ENCODE measurements around the gene PPP6R3. TPM values are rescaled to one million over a fixed set of nuclear protein-coding genes. Genes with fewer than 3 reads are reported as not detected.

PPP6R3 gene
- total RNA-seq, 4 donors from 2014 or later = 238 to 334 (median 268) TPM

DNA sequence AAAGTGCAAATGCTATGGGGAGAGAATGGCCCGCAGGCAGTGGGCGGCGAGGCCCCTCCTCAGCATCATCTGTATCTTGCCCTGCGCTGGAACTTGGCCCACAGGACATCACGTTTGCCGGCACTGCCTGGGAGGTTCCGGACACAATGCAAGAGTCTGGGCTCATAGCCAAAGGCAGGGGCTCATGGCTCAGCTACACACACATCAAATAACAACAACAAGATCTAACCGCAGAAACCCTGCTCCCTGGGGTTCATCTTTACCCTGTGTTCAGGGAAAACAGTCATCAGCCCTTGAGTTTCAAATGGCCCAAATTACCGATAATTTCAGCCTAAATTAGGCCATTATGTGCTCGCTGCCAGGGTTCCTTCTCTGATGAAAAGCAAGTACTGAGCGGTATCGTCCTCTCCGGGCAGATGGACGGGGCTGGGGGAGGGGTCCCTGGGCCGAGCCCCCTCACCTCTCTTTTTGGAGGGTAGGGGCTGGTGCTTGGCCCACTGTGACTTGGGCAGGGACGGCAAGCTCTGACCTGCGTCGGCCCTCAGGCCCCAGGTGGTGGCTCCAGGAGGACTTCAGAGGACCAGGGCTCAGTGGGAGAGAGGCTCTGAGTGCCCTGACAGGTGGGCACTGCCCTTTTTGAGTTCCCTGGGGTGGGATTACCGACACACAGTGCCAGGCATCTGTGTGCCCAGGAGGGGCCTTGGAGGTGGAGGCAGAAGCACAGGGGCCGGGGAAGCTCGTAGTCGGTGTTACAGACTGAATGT is 198.8 kb downstream of the PPP6R3 start:
- no peaks in the 10 kb centered on the region for H3K9me3 ChIP-seq
- DNase-seq = peak; percentile 76 to 89
- WGBS, 2 donors = 32 to 39% methylated on average over 12 to 20 of the region's 22 CpGs
- H3K4me3 ChIP-seq (replicated peaks in 1 of 3) = no peak overlapping the region
- no peaks in the 10 kb centered on the region for H3K36me3 ChIP-seq
- TF ChIP-seq, protein P1, sequence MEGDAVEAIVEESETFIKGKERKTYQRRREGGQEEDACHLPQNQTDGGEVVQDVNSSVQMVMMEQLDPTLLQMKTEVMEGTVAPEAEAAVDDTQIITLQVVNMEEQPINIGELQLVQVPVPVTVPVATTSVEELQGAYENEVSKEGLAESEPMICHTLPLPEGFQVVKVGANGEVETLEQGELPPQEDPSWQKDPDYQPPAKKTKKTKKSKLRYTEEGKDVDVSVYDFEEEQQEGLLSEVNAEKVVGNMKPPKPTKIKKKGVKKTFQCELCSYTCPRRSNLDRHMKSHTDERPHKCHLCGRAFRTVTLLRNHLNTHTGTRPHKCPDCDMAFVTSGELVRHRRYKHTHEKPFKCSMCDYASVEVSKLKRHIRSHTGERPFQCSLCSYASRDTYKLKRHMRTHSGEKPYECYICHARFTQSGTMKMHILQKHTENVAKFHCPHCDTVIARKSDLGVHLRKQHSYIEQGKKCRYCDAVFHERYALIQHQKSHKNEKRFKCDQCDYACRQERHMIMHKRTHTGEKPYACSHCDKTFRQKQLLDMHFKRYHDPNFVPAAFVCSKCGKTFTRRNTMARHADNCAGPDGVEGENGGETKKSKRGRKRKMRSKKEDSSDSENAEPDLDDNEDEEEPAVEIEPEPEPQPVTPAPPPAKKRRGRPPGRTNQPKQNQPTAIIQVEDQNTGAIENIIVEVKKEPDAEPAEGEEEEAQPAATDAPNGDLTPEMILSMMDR (IDR thresholded peaks at IDR 0.05) = no peak
- no peak for TF ChIP-seq POLR2A (IDR thresholded peaks at IDR 0.05)
- peaks cover 0 to 9% of the 10 kb centered on the region in 2 donors for H3K4me1 ChIP-seq
- H3K27me3 ChIP-seq = no peaks in the 10 kb centered on the region
- intact Hi-C loops (cut with DNase I) = no loop called here
- peak overlapping the region in 1 of 3 donors; percentile 45 for H3K27ac ChIP-seq

DNA sequence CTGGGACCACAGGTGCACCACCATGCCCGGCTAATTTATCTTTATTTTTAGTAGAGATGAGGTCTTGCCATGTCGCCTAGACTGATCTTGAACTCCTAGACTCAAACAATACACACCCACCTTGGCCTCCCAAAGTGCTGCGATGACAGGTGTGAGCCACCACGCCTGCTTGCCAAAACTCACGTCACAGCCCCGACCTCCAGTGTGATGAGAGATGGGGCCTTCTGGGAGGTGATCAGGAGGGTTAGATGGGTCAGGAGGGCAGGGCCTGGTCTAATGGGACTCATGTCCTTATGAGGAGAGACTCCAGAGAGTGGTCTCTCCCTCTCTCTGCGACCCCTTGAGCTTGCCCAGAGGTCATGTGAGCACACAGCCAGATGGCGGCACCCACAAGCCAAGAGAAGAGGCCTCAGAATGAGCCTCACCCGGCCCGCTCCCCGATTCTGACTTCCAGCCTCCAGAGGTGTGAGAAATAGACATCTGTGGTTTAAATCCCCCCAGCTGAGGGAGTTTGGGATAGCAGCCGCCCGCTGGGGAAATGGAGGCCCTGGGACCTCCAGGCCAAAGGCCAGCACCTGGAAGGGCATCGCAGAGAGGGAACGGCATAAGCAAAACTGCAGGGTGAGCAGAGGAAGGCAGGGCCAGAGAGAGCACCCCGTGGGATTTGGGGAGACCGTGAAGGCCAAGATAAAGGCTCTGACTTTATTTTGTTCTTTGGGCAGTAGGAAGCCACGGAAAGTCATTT is 199.7 kb downstream of the PPP6R3 start:
- Histone ChIP-seq H3K36me3 (no peaks in the 10 kb centered on the region), H3K27ac (no peak overlapping the region), H3K4me1 (peaks cover 0 to 9% of the 10 kb centered on the region in 2 donors), H3K9me3 (no peaks in the 10 kb centered on the region), H3K27me3 (no peaks in the 10 kb centered on the region), H3K4me3 (replicated peaks in 1 of 3) (no peak overlapping the region)
- intact Hi-C loops (cut with DNase I) = no loop called here
- WGBS, 2 donors = 95% methylated on average over 13 to 18 of the region's 18 CpGs
- no peak for TF ChIP-seq POLR2A (IDR thresholded peaks at IDR 0.05)
- TF ChIP-seq, protein P1 (IDR thresholded peaks at IDR 0.05) = no peak
- no peak for DNase-seq

DNA sequence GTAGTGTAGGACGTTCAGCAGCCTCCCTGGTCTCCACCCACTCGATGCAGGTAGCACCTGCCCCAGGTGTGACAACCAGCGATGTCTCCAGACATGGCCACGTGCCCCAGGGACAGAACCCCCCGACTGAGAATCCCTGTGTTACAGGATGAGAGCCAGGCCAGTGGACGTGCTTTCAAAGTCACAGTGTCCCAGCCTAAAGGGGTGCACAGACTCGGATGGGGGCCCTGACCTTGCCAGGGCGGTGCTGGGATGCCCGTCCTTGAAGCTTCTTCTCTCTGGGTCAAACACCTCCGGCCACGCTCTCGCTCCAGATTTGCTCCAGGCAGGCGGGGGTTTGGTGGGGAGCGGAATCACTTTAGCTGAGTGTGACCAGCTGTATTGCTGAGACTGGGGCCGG is 200.5 kb downstream of the PPP6R3 start:
- 80 to 99% methylated on average over 10 to 11 of the region's 15 CpGs for WGBS, 2 donors
- H3K36me3 ChIP-seq = no peaks in the 10 kb centered on the region
- intact Hi-C loops (cut with DNase I) = no loop called here
- no peak for TF ChIP-seq POLR2A (IDR thresholded peaks at IDR 0.05)
- TF ChIP-seq, protein P1 (IDR thresholded peaks at IDR 0.05) = no peak
- no peaks in the 10 kb centered on the region for H3K27me3 ChIP-seq
- H3K4me1 ChIP-seq = peaks cover 0 to 9% of the 10 kb centered on the region in 2 donors
- H3K4me3 ChIP-seq (replicated peaks in 1 of 3) = no peak overlapping the region
- H3K27ac ChIP-seq = no peak overlapping the region
- DNase-seq = no peak
- no peaks in the 10 kb centered on the region for H3K9me3 ChIP-seq

DNA sequence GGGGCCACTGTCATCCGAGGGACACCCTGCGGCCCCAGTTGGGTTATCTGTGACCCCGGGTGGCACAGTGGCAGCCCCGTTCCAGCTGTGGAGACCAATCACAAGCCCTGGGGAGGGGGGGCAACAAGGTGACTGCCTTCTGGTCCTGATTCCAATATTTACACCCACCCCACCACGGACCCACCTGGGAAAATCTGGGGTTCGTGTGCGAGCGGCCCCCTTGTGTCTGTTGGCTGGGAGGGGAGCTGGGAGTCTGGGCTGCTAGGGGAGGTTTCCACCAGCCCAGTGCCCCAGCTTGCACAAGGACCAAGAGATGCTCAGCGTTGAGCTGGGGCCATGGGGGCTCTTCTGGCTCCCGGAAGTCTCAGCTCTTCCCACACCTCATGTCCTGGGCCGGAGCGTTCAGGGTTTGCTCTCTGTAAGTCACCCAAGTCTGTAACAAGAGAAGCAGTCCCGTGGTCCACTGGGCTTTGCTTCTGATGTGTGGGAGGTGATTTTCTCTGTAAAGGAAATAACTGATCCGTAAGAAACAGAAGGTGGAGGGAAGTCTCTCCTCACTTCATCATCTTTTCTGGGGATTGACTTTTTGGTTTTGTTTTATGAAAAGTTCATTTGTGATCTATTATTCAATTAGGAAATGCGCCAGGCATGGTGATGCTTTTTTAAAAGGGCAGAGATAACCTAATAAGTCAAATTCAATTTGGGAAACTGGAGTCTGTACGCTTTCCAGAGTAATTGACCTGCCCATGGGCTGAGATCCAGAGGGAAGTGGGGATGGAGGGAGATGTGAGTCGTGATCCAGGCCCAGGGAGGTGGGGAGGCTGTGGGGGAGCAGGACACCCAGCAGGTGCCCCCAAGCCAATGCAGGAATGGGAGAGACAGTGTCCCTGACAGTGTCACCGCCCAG is 201.4 kb downstream of the PPP6R3 start:
- DNase-seq = no peak
- Histone ChIP-seq H3K36me3 (no peaks in the 10 kb centered on the region), H3K27me3 (no peaks in the 10 kb centered on the region), H3K4me1 (peaks cover 0 to 9% of the 10 kb centered on the region in 2 donors), H3K27ac (no peak overlapping the region), H3K9me3 (no peaks in the 10 kb centered on the region), H3K4me3 (replicated peaks in 1 of 3) (no peak overlapping the region)
- no peak for TF ChIP-seq POLR2A (IDR thresholded peaks at IDR 0.05)
- 85 to 88% methylated on average over 12 to 18 of the region's 18 CpGs for WGBS, 2 donors
- intact Hi-C loops (cut with DNase I) = no loop called here

DNA sequence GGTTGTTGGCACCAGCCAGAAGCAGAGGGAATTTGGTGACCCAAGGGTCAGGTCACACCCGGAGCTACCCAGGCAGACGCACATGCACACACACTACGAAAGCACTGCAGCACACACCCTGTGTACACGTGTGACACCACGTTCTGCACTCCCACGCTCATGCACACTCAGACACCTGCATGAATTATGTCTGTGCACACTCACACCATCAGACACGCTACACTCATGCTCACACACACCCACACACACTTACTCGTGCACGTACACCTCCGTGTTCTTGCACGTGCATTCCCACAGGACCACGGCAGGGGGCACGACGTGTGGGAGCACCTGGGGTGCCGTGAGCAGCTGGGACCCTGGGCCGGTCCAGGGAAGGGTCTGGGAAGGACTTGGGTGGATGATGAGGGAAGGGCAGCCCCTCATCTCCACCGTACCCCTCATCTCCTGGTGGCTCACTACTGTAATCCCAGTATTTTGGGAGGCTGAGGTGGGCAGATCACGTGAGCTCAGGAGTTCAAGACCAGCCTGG is 203.0 kb downstream of the PPP6R3 start:
- Histone ChIP-seq H3K27ac (no peak overlapping the region), H3K4me3 (replicated peaks in 1 of 3) (no peak overlapping the region), H3K27me3 (no peaks in the 10 kb centered on the region), H3K4me1 (peaks cover 0 to 9% of the 10 kb centered on the region in 2 donors), H3K36me3 (no peaks in the 10 kb centered on the region), H3K9me3 (no peaks in the 10 kb centered on the region)
- no peak for DNase-seq
- intact Hi-C loops (cut with DNase I) = no loop called here
- no peak for TF ChIP-seq POLR2A (IDR thresholded peaks at IDR 0.05)
- TF ChIP-seq, protein P1 (IDR thresholded peaks at IDR 0.05) = no peak
- 91 to 92% methylated on average over 18 of the region's 18 CpGs for WGBS, 2 donors

Data from thyroid gland (tissue), 4 donors.